ENCODE results near the gene BRD3.

BRD3 gene

DNA sequence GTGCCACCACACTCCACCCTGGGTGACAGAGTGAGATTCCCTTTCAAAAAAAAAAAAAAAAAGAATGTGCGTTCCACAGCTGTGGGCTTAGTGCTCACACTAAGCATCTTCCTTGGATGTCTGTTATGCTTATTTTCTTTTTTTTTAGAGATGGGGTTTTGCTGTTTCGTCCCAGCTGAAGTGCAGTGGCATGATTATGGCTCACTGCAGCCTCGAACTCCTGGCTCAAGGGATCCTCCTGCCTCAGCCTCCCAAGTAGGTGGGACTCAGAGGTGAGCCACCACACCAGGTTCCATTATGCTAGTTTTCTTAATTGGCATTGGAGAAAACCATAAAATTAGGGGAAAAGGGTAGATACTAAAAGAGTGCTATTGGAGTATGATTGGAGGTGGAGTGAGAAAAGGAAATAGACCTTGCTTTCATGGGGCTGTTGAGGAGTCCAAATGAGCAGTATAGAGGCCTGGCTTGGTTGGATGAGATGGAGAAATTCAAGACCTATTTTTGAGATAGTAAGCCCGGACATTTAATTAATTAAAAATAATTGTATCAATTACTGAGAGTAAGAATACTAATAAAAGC is 43.5 kb downstream of the BRD3 start:
- Histone ChIP-seq H3K9me3 (ENCODE audit: insufficient read depth, low read depth, low read length) (no peaks in the 10 kb centered on the region), H3F3A (ENCODE audit: low read depth) (no peaks in the 10 kb centered on the region), H3K4me3 (ENCODE audit: low read length, poor library complexity, severe bottlenecking) (peak overlapping the region; percentile 63), H3K27me3 (ENCODE audit: insufficient read depth, low read length, poor library complexity, severe bottlenecking) (no peaks in the 10 kb centered on the region), H4K20me1 (ENCODE audit: insufficient read depth, low read length, poor library complexity, severe bottlenecking) (no peaks in the 10 kb centered on the region), H2AFZ (ENCODE audit: low read length) (peak overlapping the region; percentile 78), H3K79me2 (ENCODE audit: insufficient read depth, low read length) (no peaks in the 10 kb centered on the region), H3K4me1 (ENCODE audit: insufficient read depth, low read length, poor library complexity, severe bottlenecking) (peaks cover 4% of the 10 kb centered on the region), H3K9me2 (replicated peaks; ENCODE audit: low read depth, low read length) (no peaks in the 10 kb centered on the region), H3K4me2 (ENCODE audit: low read depth, low read length, poor library complexity, severe bottlenecking) (peak overlapping the region; percentile 65), H3K36me3 (ENCODE audit: insufficient read depth, low read length) (no peaks in the 10 kb centered on the region), H3K9ac (ENCODE audit: low read depth, low read length, poor library complexity, severe bottlenecking) (no peak overlapping the region)
- TF ChIP-seq EZH2phosphoT487 (IDR thresholded peaks at IDR 0.05; ENCODE audit: borderline replicate concordance) (no peak), CTCF (conservative IDR thresholded peaks at IDR 0.05; ENCODE audit: low read length) (no peak)

DNA sequence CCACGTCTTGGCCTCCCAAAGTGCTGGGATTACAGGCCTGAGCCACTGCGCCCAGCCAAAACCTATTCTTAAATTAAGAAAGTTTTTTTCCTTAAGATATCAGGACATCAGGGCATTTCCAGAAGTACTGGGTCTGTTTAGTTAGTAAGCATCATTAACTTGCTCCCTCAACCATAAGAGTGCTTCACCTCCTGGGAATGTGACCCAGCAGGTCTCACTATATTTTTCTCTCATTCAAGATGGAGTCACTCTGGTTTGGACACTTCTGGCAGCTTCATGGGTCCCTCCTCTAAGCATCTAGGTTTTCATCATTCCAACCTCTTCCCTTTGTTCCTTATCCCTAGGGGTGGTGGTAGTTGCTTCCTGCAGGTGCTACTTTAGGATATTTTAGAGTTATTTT is 52.9 kb downstream of the BRD3 start:
- Histone ChIP-seq H3K4me2 (ENCODE audit: low read depth, low read length, poor library complexity, severe bottlenecking) (no peak overlapping the region), H2AFZ (ENCODE audit: low read length) (no peak overlapping the region), H3K9me3 (ENCODE audit: insufficient read depth, low read depth, low read length) (peaks cover 5% of the 10 kb centered on the region; the same call in 1 of the 2 replicates), H3K27me3 (ENCODE audit: insufficient read depth, low read length, poor library complexity, severe bottlenecking) (no peaks in the 10 kb centered on the region), H3K4me1 (ENCODE audit: insufficient read depth, low read length, poor library complexity, severe bottlenecking) (no peaks in the 10 kb centered on the region), H3K9ac (ENCODE audit: low read depth, low read length, poor library complexity, severe bottlenecking) (no peak overlapping the region), H3K79me2 (ENCODE audit: insufficient read depth, low read length) (no peaks in the 10 kb centered on the region), H4K20me1 (ENCODE audit: insufficient read depth, low read length, poor library complexity, severe bottlenecking) (no peaks in the 10 kb centered on the region), H3K36me3 (ENCODE audit: insufficient read depth, low read length) (no peaks in the 10 kb centered on the region), H3K4me3 (ENCODE audit: low read length, poor library complexity, severe bottlenecking) (no peak overlapping the region), H3K9me2 (replicated peaks; ENCODE audit: low read depth, low read length) (no peaks in the 10 kb centered on the region), H3F3A (ENCODE audit: low read depth) (no peaks in the 10 kb centered on the region)
- TF ChIP-seq CTCF (conservative IDR thresholded peaks at IDR 0.05; ENCODE audit: low read length), result no peak
- no peak for TF ChIP-seq EZH2phosphoT487 (IDR thresholded peaks at IDR 0.05; ENCODE audit: borderline replicate concordance)

DNA sequence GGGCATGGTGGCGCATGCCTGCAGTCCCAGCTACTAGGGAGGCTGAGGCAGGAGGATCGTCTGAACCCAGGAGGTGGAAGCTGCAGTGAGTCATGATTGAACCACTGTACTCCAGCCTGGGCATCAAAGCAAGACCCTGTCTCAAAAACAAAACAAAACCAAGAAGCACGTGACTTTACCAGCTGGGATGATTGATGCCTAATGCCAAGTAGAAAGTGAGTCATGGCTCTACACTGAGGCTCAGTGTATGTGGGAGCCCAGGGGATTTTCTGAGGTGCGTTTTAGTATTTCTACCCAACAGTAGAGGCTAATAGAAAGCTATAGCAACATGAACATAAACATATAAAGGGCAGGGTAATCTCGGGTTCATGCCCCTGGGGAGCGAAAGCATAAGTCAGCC is 56.4 kb downstream of the BRD3 start:
- Histone ChIP-seq H3K4me2 (ENCODE audit: low read depth, low read length, poor library complexity, severe bottlenecking) (no peak overlapping the region), H3F3A (ENCODE audit: low read depth) (no peaks in the 10 kb centered on the region), H3K9ac (ENCODE audit: low read depth, low read length, poor library complexity, severe bottlenecking) (no peak overlapping the region), H3K4me1 (ENCODE audit: insufficient read depth, low read length, poor library complexity, severe bottlenecking) (no peaks in the 10 kb centered on the region), H3K9me3 (ENCODE audit: insufficient read depth, low read depth, low read length) (peaks cover 5% of the 10 kb centered on the region; the same call in 1 of the 2 replicates), H3K79me2 (ENCODE audit: insufficient read depth, low read length) (no peaks in the 10 kb centered on the region), H3K36me3 (ENCODE audit: insufficient read depth, low read length) (no peaks in the 10 kb centered on the region), H4K20me1 (ENCODE audit: insufficient read depth, low read length, poor library complexity, severe bottlenecking) (no peaks in the 10 kb centered on the region), H2AFZ (ENCODE audit: low read length) (no peak overlapping the region), H3K27me3 (ENCODE audit: insufficient read depth, low read length, poor library complexity, severe bottlenecking) (no peaks in the 10 kb centered on the region), H3K4me3 (ENCODE audit: low read length, poor library complexity, severe bottlenecking) (no peak overlapping the region), H3K9me2 (replicated peaks; ENCODE audit: low read depth, low read length) (no peaks in the 10 kb centered on the region)
- TF ChIP-seq CTCF (conservative IDR thresholded peaks at IDR 0.05; ENCODE audit: low read length), result no peak
- TF ChIP-seq EZH2phosphoT487 (IDR thresholded peaks at IDR 0.05; ENCODE audit: borderline replicate concordance), result no peak
